A549 (cell line): ENCODE measurements around the gene EBLN2.

Experiments
- BHLHE40 ChIP-seq: IDR thresholded peaks from 2 replicates; pipeline ENCODE4 v1.6.1; 2012; ENCODE audit warnings: low read depth, low read length, inconsistent platforms
- CBX8 ChIP-seq: fragments of 200-600 bp; sonication (generic); IDR thresholded peaks from 2 replicates; pipeline ENCODE4 v1.6.1; 2016
- CHD4 ChIP-seq: fragments of 200-600 bp; sonication (generic); IDR thresholded peaks from 2 replicates; pipeline ENCODE4 v1.6.1; 2016; ENCODE audit warnings: antibody characterized with exemption, mild to moderate bottlenecking, borderline replicate concordance
- CTCF ChIP-seq: fragments of >200 bp; sonication (Bioruptor Twin); formaldehyde crosslinking; IDR thresholded peaks from 3 replicates; pipeline ENCODE4 v1.5.1; 2016
- EHMT2 ChIP-seq: fragments of 200-600 bp; sonication (generic); IDR thresholded peaks from 2 replicates; pipeline ENCODE4 v1.6.1; 2016; ENCODE audit warnings: antibody characterized with exemption, low read depth, mild to moderate bottlenecking, moderate library complexity
- POLR2A ChIP-seq: IDR thresholded peaks from 2 replicates; pipeline ENCODE4 v1.6.1; 2012; ENCODE audit warnings: mild to moderate bottlenecking, low read length
- RFX5 ChIP-seq: fragments of 450-650 bp; IDR thresholded peaks from 2 replicates; pipeline ENCODE4 v1.7.1; 2014; ENCODE audit warnings: antibody characterized with exemption, mild to moderate bottlenecking, moderate library complexity

DNA sequence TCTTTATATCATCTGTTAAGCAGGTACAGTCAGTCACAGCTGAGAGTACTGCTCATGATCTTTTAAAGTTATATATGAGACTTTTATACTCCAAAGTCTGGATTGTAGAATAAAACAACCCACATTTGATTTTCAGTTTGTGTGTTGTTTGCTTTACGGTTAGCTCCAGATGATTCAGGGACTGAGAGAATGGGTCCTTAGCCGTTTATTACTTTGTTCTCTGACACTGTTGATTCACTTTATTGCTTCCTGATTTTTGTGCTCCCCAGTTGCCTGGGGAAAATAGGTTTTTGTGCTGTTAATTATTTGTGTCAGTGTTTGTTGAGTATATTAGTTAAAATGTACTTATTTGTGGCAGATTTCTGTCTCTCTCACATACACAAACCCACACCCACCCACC is 8.6 kb upstream of the EBLN2 start:
- TF ChIP-seq CBX8 (no peak), CHD4 (no peak), POLR2A (no peak), RFX5 (no peak), EHMT2 (no peak), CTCF (no peak), BHLHE40 (no peak)
